Hematopoietic multipotent progenitor cell treated with erythropoietin and hydrocortisone succinate and interleukin-3 and kit ligand, for 6 days (in vitro differentiated cells): Measurements from ENCODE around the gene GFAP.
A peak's percentile ranks its signal among the peaks of the same experiment; 100 is the strongest.

ENCODE experiments used
- DNase-seq: peaks from one replicate; pipeline ENCODE4 v3.0.0-alpha.2; 2015

GFAP gene

GRCh38 chr17:44912763-44913544, 2.3 kb downstream of the GFAP start:
- no peak for DNase-seq

DNA sequence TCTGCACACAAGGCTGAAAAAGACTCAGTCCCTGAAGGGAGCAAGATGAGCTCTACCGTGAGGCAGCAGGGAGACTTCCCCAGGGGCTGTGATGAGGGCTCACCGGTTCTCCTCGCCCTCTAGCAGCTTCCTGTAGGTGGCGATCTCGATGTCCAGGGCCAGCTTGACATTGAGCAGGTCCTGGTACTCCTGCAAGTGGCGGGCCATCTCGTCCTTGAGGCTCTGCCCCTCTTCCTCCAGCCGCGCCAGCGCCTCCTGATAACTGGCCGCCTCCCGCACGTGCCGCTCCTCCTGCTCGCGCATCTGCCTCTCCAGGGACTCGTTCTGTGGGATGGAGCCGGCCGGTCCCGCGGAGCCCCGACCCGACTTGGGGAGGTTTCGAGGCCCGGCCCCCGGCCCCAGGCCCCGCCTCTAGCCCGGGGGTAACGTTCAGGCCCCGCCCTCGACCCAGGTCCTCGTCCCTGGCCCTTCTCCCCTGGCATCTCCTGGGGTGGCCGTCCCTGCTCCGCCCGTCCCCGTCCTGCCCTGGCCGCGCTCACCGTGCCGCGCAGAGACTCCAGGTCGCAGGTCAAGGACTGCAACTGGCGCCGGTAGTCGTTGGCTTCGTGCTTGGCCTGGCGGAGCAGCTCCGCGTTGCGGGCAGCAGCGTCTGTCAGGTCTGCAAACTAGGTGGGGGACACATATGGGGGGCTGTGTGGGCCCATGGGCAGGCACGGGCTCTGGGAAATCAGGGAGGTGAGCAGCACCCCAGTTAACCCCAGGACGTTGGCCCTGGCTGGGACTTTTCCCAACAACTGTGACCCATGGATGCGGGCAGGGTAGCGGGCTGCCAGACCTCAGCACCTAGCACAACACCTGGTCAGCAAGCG, 3.9 kb downstream of the GFAP start:
- DNase-seq: peak; percentile 77

DNA sequence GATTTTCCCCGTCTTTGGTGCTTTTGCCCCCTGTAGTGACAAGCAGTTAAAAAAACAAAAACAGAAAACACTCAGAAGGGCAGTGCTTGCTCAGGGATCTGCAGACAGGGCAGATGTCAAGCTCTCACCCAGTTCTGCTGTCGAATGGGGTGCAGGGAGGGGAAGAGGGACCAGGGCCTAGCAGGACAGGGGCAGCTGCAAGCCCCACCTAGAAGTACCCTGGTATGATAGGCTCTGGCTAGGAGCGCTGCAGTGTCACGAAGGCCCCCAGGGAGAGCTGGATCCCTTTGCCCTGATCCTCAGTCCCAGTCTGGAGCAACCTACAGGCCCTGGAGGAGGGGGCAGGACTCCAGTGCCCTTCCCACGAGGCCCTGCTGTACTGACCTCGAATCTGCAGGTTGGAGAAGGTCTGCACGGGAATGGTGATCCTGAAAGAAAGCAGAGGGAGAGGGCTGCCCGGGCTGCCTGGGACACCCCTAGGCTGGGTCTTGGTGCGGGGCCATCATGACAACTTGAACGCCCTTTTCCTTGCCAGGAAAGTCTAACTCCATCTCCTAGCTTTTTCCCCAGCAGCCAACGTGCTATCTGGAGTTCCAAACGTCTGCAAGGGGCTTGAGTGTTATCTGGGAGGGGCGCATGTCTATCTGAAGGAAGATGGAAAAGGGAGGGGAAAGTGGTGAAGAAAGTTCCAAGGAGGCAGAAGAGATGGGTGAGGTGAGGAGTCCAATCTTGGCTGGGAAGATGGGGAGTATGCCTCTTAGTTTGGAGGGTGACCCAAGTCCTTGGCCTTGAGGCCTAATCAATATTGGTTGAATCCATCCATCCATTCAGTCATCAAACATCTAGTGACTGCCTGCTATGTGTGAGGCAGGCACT, 4.8 kb downstream of the GFAP start:
- DNase-seq: no peak

GRCh38 chr17:44909681-44910144, 5.6 kb downstream of the GFAP start:
- no peak for DNase-seq

DNA sequence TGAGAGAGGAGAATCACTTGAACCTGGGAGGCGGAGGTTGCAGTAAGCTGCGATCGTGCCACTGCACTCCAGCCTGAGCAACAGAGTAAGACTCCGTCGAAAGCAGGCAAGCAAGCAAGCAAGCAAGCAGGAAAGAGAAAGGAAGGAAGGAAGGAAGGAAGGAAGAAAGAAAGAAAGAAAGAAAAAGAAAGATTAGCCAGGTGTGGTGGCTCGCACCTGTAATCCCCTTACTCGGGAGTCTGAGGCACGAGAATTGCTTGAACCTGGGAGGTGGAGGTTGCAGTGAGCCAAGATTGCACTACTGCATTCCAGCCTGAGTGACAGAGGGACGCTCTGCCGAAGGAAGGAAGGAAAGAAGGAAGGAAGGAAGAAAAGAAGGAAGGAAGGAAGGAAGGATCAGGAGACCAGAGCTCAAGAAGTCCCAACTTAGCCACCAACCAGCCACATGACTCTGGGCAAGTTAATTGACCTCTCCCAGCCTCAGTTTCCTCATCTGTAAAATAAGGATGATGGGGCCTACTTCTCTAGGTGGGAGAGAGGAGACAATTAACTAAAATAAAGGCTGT, 6.5 kb downstream of the GFAP start:
- no peak for DNase-seq

DNA sequence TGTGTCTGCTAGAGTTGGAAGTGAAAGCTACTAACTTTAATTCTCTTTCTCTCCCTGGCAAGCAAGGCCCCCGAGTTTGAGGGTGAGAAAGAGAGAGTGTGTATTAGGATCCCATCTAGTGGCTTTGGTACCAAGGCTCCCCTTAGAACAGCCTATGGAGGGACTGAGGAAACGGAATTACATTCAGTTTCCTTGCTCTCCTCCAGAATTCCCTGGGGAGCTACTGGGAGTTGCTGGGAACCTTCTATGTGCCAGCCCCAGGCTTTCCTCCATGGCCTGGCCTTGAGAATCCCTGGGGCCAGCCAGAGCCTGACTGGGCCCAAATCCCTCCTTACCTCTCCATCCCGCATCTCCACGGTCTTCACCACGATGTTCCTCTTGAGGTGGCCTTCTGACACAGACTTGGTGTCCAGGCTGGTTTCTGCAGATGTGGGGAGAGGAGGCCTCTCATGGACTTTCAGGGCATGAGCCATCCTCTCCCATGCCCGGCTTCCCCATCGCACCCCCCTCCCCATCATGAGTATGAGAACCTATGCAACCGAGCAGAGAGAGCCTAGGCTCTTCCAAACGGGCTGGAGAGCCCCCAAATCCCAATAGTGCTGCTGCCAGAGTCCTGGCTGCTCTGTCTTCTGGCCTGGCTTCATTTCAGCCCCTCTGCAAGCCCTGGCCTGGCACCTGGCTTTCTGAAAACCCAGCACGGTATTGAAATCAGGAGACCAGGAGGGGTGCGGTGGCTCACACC, 7.4 kb downstream of the GFAP start:
- DNase-seq: no peak

DNA sequence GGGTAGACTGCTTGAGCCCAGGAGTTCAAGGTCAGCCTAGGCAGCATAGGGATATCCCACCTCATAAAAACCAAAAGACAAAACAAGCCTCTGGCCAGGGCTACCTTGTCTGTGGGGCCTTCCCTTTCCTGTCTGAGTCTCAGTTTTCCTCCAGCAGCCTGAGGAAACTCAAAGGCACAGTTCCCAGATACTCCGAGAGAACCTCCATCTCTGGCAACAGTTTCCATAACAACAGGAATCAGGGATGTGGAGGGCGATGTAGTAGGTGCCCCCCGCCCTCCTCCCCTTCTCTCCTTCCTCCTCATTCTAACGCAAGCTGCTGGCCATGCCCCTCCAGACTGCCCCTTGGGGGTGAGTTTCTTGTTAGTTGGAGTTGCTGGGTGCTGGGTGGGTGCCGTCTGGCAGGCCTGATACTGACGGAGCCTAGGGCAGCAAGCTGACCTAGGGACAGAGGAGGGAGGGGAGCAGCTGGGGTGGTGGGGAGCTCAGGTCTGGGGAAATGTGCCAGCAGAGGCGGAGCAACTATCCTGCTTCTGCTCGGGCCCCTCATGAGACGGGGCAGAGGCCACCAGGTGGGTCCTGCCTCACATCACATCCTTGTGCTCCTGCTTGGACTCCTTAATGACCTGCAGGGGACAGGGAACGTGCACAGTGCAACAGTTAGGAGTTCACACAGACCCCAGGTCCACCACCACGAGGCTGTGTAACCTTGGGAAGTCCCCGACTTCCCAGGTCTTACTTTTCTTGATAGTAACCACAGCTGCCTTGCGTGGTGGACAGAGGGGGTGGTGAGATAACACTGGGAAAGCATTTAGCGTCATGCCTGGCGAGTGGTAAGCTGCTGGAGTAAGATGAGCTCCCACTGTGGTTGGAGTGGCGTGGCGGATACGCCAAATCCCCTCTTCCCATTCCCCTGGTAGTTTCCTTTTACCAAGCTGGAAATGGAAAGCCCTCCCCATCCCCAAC, 8.3 kb downstream of the GFAP start:
- DNase-seq: peak; percentile 70

- DNase-seq: no peak
These were observed 9.2 kb downstream of the GFAP start for GRCh38 chr17:44906010-44906646.

DNA sequence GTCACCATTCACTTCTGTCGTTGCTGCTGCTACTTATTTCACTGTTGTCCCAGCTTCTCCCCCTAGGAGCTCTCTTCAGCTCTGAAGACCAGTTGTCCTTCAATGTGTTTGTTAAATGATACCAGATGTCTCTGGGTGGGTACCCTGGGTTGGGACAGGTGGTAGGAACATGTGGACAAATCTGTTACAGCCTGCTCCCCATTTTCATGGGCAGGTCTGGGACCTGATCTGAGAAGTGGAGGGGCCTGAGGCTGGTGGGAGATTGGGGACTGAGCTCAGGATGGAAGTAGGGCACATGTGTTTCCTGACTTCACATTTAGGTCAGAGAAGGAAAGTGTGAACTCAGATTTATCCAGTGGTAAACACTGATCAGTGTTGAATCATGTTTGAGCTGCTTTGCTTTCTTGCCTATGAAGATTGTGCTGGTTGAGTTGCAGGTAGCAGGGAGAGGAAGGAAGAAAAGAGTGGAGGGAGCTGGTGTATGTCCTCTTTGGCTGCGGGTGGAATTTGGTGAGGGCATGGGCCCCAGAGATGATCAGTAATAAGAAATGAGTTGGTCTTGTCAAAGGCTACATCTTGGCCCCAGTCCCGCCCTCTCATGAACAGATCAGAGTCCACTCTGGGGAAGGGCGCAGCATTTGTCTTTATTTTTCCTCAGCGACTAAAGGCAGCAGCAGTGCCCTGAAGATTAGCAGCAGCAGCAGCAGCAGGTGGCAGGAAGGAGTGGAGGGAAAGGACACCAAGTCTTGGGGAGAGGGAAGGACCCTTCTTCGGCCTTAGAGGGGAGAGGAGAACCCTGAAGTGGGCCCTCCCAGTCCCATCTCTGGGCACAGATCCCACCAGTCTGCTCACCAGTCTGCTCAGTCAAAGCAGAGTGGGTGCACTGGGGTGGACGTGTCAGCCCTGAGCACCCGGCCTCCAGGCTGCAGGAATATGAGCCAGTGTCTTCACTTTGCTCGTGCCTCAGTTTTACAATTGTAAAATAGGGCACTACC, 10.0 kb downstream of the GFAP start:
- no peak for DNase-seq

GRCh38 chr17:44904001-44904984, 11.0 kb downstream of the GFAP start:
- no peak for DNase-seq

- no peak for DNase-seq
These were observed 12.2 kb downstream of the GFAP start for GRCh38 chr17:44903012-44903685.

- DNase-seq: no peak
These were observed 13.1 kb downstream of the GFAP start for GRCh38 chr17:44902135-44902760.

DNA sequence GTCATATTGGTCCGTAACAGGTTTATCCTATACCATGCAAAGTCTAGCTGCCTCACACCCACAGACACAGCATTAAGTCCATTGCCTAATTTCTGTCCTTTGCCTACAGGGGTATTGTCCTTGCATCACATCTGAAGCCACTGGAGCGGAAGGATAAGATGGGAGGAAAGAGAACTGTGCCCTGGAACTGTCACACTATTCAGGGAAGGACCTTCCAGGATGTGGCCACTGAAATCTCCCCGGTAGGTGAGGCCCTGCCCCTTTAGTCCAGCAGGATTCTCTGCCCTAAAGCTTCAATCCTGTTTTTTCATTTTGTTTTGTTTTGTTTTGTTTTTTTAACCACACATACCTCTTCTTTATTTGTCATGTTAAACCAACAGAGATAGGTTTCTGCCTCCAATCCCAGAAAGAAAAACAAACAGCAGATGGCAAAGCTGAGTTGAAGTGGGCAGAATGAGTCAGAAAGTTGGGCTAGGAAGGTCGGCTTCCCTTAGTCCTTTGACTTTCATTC, 13.8 kb downstream of the GFAP start:
- no peak for DNase-seq

GRCh38 chr17:44900894-44901293, 14.4 kb downstream of the GFAP start:
- DNase-seq: peak; percentile 66

- DNase-seq: peak; percentile 94
These were observed 16.1 kb downstream of the GFAP start, which contains the start of gene EFTUD2 for GRCh38 chr17:44899074-44899782. Gene EFTUD2 (minus strand): TSS chr17:44899445. CDS start chr17:44894521, 4,924 bp downstream.

GRCh38 chr17:44898768-44899073, 16.6 kb downstream of the GFAP start:
- peak; percentile 79 for DNase-seq
